Stimulated activated CD4-positive, alpha-beta T cell treated with anti-CD3 and anti-CD28 coated beads, Interleukin-2, amount 100 ng/mL, for 24 hours (primary cell): Measurements from ENCODE around the gene UPK1B.

Source experiments
- DNase-seq, 2 donors: peaks; one replicate each; pipeline ENCODE4 v3.0.0-alpha.2; 2020

The UPK1B gene

DNA sequence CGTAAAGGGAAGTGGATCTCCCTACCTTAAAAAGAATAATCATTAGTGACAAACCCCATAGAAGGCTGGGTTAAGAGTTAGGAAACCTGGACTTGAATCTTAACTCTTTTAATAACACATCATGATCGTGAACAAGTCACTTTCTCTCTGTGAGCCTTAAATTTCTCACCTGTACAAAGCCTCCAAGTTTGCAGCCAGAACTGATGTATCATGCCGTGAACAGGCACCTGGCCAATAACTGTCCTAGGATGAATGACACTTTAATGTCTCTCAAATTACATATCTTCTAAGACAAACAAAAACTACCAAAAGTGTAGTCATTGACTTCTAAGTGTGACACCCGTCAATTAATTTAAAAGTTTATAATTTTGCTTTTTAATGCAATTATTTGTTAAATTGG, 3.9 kb downstream of the UPK1B start:
- no peak for DNase-seq

DNA sequence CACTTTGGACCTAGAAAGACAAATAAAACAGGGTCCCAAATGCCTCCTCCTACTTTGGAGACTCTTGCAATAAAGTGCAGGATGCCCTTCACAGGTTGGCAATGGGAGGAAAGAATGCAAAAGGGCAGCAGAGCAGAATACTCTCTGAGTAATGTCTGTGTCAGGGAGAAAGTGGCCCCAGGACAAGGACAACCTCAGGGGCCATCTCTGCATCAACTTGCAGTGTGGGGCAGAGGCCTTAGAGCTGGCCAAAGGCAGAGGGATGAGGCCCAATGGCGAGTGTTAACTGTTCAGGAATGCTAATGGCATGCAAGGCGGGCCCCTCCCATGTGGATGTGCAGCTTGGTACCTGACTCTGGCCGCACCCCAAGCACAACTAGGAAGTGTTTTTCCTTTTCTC, 8.4 kb downstream of the UPK1B start:
- DNase-seq: no peak

DNA sequence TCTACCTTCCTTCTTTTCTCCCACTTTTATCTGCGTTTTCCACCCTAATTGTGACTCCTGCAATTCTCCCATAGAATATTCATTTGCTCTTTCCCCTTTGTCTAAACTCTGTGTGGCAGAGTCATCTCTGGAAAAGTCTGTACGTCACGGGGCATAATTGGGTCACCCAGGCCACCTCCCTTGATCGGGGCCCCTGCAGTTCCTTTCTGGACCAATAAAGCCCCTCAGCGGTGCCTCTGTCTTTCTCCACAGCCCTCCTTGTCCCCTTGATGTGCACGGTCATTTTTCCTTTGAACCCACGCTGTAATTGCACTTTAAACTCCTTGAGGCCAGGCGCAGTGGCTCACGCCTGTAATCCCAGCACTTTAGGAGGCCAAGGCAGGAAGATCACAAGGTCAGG, 10.7 kb downstream of the UPK1B start:
- no peak for DNase-seq

- no peak for DNase-seq
These were observed 11.6 kb downstream of the UPK1B start for GRCh38 chr3:119184796-119185570.

DNA sequence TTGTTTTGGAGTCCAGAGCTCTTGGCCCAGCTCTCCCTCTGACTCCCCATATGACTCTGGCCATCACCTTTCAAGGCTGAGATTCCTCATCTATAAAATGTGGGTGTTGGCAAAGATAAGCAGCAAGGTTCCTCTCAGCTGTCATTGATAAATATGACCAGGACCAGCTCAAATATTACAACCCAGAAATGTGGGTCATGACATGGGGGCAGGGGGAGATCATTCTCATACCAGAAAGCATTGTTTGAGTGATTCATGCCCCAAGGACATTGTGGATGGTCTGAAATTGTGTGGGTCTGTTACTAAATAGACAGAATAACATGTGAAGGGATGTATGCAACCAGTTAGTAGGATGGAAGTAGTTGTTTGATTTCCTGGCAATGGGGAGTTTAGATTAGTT, 13.9 kb downstream of the UPK1B start:
- no peak for DNase-seq

GRCh38 chr3:119191800-119192199, 18.4 kb downstream of the UPK1B start:
- DNase-seq: no peak

DNA sequence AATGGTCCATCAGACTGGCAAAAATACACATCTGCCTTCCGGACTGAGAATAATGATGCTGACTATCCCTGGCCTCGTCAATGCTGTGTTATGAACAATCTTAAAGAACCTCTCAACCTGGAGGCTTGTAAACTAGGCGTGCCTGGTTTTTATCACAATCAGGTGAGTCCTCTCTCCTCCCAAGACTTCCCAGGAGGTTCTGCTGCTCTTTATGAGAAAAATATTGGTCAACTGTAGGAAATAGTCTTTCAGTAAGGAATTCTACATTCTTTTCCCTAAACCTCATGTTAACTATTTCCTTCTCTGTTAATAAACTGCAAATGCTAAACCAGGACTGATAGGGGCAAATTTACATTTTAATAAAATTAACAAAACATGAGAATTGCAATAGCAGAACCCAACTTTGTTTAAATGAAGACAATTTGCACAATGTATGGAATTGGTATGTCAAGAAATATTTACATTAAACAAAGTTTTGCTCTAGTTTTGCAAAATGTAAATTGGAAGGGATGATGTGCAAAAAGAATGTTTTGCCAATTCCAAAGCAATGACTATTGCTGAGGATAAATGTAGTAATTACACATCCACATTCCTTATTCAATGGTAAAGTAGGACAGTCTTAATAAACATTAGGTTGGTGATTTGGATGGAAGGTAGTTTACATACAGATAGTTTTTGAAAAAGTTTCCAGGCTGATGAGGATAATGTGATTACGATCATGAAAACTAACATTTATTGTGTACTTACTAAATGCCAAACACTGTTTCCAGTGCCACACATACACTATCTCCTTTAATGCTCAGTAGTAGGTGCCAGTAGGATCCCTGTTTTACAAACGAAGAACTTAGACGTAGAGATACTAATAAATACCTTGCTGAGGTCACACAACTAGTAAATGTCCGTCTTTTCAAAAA, 21.1 kb downstream of the UPK1B start:
- DNase-seq: no peak

- DNase-seq: no peak
These were observed 21.7 kb downstream of the UPK1B start for GRCh38 chr3:119195151-119195476.

DNA sequence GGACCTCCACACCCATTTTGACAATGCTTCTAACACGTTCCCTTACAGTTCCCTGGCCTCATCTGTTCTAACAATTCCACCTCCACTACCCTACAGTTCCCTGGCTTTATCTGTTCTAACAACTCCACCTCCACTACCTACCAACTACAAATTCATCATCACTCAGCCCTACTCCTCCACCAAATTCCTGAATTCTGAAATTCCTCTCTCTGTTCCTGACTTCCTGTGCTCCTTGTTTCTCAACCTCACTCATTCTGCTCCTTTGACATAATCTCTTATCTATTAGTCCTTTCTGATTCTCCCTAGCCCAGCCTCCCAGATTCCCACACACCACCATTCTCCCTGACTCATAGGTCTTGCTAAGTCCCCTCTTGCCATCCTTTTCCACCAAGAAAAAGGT, 22.5 kb downstream of the UPK1B start:
- no peak for DNase-seq

GRCh38 chr3:119205209-119205608, 31.8 kb downstream of the UPK1B start:
- no peak for DNase-seq

DNA sequence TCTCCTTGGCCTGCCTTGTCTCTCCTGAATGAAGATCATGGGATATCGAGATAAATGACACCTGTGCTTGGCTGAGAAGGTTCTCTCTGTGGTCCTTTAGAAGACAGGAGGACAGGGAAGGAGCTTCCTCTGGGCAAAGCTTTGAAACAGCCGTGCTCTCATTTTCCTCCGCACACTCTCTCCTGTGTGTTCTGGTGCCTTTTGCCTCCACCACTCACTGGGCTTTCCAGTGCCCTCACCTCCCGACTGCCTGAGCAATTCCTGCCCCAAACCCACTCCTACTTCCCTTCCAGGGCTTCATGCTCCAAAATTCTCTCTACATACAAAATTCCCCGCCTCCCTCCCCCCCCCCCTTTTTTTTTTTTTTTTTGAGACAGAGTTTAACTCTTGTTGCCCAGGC, 32.3 kb downstream of the UPK1B start:
- no peak for DNase-seq

DNA sequence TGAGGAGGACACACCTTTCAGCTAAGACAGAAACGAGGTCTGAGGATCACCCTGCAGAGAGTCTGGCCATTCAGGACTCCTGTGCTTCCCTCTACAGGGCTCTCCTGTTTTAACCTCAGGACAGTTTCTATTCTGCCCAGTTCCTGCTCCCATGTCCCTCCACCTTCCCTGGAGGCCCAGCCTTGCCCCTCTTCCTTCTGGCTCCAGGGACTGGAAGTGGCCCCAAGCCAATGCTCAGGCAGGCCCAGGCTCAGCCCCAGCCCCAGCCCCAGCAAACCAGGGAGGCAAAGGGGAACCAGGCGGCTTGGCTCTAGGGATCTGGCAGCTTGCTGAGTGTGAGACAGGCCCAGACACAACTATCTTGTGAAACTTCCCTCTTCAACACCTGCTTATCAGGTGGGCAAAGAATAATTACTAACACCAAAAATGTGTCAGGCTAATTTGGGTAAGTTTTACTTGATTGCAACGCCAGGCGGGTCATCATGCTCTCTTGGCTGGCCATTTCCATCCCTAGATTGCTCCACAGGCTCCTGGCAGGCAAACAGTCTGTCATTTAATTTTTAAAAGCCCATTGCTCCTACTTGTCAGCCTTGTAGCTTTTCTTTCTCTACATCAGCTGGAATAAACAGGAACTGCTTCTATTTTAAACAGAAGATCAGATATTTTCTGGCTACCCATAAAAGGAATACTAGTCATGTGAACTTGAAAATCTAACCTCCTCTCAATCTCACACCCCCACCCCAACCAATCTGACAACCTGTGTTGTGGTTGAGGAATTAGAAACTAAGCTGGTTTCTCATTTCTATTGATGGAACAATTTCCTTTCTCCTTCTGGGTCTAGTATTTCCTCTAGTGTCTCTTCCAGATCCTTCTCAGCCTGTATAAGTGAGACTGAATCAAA, 33.5 kb downstream of the UPK1B start:
- no peak for DNase-seq

DNA sequence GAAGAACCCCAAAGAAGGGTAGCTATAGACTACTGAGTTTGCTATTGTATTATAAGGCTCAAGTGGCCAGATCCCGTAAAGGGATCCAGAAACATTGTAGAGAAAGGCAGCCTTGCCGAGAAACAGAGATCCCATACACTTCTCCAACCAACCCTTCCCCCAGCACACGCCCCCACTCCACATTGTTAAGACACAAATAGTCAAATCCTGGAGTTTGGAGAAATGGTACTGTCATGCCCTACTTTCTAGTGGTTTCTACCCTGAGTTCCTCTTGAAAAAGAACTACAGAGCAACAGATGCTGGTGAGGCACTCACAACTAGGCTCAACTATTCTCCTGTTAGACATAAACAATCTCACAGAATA, 34.1 kb downstream of the UPK1B start:
- DNase-seq: no peak

DNA sequence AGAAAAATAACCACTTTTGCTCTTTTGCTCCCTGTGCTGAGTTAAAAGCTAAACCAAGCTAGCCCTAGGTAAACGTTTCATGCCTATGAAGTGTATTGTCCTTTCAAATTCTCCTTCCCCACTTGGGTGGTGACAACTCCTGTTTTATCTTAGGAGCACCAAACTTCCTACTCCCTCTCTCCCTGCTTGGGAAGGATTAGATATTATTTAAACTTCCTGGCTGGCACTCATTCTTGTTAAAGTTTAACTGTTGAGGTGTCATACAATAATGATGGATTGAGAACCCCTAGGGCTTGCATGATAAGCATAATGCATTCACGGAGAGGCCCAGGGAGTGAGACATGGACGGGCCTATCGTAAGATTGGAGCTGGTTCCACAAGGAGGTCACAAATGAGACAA, 37.8 kb downstream of the UPK1B start:
- no peak for DNase-seq

GRCh38 chr3:119211803-119212202, 38.4 kb downstream of the UPK1B start:
- DNase-seq: no peak

- DNase-seq: peak; percentile 27 to 36
These were observed 45.7 kb downstream of the UPK1B start for GRCh38 chr3:119219069-119219468.

GRCh38 chr3:119220198-119220597, 46.8 kb downstream of the UPK1B start:
- no peak for DNase-seq

GRCh38 chr3:119220970-119221667, 47.7 kb downstream of the UPK1B start:
- no peak for DNase-seq

DNA sequence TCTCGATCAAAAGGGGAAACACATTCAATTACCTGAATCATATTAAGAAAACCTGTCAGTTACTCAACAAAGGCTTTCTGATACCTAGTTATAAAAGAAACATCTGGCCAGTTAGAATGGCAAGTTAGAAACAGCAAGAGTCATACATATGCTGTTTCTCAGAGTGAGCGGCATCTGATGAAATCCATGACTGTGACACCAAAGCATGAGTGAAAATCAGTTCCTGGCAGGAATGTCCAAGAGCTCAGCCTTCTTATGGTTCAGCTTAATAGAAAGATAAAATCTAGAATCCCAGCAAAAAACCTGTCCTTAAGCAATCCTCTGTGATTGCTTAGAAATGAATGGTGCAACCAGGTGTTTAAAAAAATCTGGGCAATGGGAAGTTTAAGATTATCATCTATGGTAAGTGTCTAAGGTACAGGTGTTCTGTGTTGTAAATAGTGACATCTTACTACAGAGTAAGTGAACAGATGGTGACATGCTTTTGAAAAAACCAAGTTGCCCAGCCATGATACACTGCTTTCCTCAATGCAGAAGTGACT, 48.5 kb downstream of the UPK1B start:
- DNase-seq: no peak

GRCh38 chr3:119222391-119222790, 49.0 kb downstream of the UPK1B start:
- DNase-seq: no peak

DNA sequence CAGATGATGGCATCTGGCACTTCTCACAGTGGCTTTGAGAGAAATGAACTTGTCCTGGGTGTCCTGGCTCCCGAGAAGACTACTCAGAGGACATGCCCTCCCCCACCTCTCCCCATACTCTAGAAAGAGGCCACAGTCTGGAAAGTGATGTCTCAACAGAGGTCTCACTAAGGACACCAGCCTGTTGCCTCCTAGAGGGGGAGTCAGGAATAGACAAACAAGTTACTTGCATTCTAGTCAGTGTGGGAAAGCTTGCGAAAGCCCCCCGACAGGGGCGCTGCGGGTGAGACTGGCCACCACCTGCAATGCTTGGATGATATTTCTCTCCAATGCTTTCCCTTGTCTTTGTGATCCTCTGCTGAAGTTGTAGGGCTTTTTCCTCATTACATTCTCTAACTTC, 50.1 kb downstream of the UPK1B start:
- DNase-seq: no peak

DNA sequence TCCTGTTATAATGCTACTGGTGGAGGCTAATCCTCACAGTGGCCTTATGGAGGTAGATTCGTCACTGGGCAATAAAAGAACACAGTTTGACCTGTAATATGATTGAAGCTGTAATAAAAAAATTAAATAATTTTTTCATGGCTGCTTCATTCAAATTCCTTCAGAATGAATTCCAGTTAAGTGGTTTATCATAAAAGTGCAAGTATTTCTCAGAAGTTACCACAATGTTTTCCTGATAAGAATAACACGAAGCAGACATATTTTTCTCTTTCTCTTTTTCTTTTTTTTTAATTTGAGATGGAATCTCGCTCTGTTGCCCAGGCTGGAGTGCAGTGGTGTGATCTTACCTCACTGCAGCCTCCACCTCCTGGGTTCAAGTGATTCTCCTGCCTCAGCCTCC, 51.7 kb downstream of the UPK1B start:
- no peak for DNase-seq
